Epithelial cell of proximal tubule (primary cell): ENCODE data around the gene GDPD4. TPM values are rescaled to one million over a fixed set of nuclear protein-coding genes. Genes with fewer than 3 reads are reported as not detected.
A peak's percentile ranks its signal among the peaks of the same experiment; 100 is the strongest.

Source experiments
- DNase-seq: peaks from one replicate; pipeline ENCODE4 v3.0.0-alpha.2; 2011; ENCODE audit warnings: low read depth
- H3K4me3 ChIP-seq: 2 replicates; pipeline ENCODE4 v1.5.1; 2011; ENCODE audit warnings: low read depth, mild to moderate bottlenecking, low read length
- total RNA-seq: library from RNA; depleted of rRNA; stranded (reverse); fragments of >200 nt; gene quantifications from 2 replicates; pipeline ENCODE4 v1.2.3, GENCODE V29; 2015
- TF ChIP-seq, protein P1 (sequence below): conservative IDR thresholded peaks from 2 replicates; pipeline ENCODE4 v1.5.1; 2012; ENCODE audit warnings: low read depth, mild to moderate bottlenecking, low read length

GDPD4 gene
- total RNA-seq, 1 donor from 2014 or later = not detected

DNA sequence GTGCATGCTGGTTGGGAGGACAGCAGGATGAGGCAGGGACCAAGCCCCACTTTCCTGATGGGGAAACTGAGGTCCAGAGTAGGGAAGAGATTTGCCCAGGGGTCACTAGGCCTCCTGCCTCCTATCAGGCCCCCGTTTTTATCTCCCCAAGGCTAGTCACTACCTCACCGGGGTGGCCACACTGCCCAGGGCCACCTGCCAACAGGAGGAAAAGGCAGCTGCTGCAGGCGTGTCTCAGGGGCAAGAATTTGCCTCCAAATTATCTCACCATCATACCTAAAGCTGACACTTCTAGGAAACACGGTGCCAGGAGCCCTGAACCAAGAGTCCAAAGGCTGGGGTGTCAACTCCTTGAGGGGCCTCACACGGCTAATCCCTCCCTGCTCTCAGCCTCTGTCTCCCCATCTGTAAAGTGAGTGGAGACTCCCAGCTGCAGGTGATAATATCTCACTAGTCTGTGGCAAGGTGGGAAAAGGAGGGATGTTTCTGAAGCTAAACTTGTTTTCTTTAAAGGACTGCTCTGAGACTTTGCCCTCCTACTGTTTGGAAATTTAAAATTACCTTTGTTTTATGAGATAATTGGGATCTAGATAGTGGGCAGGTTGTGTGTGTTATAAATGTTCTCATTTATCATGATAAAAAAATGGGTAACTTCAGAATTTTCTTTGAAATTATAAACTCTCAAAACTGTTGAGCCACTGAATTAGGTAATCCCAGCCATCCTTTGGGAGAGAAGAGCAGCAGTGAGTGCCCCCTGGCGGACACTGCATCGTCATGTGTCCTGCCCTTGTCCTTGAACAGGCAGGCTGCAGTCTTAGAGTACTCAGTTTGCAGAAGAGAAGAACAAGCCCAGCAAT, 113.5 kb downstream of the GDPD4 start:
- TF ChIP-seq, protein P1, sequence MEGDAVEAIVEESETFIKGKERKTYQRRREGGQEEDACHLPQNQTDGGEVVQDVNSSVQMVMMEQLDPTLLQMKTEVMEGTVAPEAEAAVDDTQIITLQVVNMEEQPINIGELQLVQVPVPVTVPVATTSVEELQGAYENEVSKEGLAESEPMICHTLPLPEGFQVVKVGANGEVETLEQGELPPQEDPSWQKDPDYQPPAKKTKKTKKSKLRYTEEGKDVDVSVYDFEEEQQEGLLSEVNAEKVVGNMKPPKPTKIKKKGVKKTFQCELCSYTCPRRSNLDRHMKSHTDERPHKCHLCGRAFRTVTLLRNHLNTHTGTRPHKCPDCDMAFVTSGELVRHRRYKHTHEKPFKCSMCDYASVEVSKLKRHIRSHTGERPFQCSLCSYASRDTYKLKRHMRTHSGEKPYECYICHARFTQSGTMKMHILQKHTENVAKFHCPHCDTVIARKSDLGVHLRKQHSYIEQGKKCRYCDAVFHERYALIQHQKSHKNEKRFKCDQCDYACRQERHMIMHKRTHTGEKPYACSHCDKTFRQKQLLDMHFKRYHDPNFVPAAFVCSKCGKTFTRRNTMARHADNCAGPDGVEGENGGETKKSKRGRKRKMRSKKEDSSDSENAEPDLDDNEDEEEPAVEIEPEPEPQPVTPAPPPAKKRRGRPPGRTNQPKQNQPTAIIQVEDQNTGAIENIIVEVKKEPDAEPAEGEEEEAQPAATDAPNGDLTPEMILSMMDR = peak; percentile 93
- no peak overlapping the region for H3K4me3 ChIP-seq
- DNase-seq = peak; percentile 4

DNA sequence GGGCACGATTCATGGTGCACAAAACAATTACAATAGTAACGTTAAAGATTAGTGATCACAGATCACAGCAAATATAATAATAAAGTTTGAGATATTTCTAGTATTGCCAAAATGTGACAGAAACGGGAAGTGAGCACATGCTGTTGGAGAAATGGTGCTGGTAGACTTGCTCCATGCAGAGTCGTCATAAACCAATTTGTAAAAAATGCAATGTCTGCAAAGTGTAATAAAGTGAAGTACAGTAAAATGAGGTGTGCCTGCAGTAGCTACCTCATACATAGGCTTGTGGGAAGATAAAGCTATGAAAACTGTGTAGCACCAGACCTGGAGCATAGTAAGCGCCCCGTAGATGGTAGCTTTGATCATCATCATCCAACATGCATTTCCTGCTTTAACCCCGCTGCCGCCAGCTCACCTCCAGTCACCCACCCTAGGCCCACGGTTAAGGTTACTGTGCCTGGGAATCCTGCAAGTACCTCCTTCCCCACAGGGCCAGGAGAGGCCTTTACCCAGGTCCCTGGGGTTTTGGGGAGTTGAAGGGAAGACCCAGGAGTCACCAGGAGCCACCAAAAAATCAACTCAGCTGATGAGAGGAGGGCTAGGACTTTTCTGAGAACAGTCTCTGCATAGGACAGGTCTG, 114.3 kb downstream of the GDPD4 start:
- TF ChIP-seq, protein P1 = no peak
- no peak overlapping the region for H3K4me3 ChIP-seq
- DNase-seq = no peak

- H3K4me3 ChIP-seq = no peak overlapping the region
- no peak for DNase-seq
- TF ChIP-seq, protein P1 = no peak
These were observed 115.2 kb downstream of the GDPD4 start for GRCh38 chr11:77186302-77186701.

- no peak overlapping the region for H3K4me3 ChIP-seq
- no peak for DNase-seq
- TF ChIP-seq, protein P1 = no peak
These were observed 117.2 kb downstream of the GDPD4 start for GRCh38 chr11:77184136-77184860.

DNA sequence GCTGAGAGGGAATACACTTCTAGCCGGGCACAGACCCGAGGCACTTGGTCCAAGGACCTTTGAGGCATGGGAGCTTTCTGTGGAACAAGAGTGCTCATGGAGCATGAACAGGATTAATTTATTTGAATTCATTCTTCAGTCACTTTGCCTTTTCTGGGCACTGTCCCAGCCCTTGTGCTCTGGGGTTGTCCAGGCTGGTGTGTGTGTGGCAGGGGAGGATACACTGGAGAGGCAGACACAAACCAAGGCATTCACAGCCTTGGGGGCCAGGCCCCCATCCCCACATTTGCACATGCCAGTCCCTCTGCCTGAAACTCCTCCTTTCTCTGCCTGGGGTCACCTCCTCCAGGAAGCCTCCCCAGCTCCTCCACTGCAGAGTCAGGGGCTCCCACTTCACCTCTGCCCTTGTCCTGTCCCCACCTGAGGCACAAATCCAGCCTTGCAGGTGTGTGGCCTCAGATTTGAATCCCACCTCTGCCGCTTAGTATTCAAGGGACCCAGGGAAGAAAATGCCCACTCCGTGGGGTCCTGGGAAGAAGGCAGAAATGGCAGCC, 118.0 kb downstream of the GDPD4 start:
- H3K4me3 ChIP-seq = no peak overlapping the region
- TF ChIP-seq, protein P1 = no peak
- DNase-seq = no peak

DNA sequence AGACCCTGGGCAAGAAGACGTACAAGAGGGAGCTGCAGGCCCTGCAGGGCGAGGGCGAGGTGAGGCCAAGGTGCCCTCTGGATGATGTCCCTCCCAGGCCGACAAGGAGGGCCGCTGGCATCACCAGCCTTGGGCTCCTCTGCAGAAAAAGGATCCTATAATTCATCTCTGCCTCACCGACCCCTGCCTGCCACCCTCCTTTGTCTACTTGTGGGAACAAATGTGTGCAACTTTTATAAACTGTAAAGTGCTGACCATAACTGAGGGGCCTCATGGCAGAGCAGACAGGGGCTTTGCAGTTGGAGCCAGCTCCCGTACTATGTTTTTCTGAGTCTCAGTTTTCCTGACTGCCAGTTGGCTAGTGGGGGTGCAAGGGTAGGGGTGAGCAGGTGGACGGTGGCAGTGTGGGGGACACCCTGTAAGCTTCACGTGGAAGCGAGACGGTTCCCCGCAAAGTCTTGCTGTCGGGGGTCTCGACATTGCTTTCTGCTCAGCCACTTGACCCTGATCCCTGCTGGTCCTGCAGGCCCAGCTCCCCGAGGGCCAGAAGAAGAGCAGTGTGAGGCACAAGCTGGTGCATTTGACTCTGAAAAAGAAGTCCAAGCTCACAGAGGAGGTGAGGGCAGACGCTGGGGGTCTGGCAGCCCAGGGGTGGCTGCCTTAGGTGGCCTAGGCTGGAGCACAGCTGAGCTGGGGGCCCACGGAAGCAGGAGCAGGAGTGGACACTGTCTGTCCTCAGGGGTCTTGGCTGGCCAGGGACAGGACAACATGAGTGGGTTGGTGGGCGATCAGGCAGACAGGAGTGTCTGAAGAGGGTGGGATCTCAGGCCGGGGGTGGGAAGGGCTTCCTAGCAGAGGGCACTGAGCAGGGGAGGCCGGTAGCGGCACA, 118.7 kb downstream of the GDPD4 start:
- H3K4me3 ChIP-seq = no peak overlapping the region
- TF ChIP-seq, protein P1 = no peak

More for the DNA sequence above, 118.7 kb downstream of the GDPD4 start:
- DNase-seq = no peak
